Astrocyte (in vitro differentiated cells and primary cell): ENCODE data around the gene ATP9A.

Experiments
- CTCF ChIP-seq: IDR thresholded peaks from 2 replicates; pipeline ENCODE4 v1.5.1; 2011; ENCODE audit warnings: low read depth, mild to moderate bottlenecking, inconsistent platforms, low read length, moderate library complexity; ENCODE audit not compliant: insufficient read depth
- EZH2 ChIP-seq: IDR thresholded peaks from 2 replicates; pipeline ENCODE4 v1.6.1; 2012; ENCODE audit warnings: mild to moderate bottlenecking, low read length, inconsistent platforms; ENCODE audit not compliant: insufficient read depth

- TF ChIP-seq CTCF (no peak), EZH2 (no peak)
Measured at GRCh38 chr20:51692806-51693400, 75.3 kb downstream of the ATP9A start.
